ENCODE results near the gene UST.
"Not testable (repeated sequence)": the region's sequence is repeated elsewhere in the genome, so short reads cannot be mapped to it uniquely, and the experiment has no call there.

UST gene

DNA sequence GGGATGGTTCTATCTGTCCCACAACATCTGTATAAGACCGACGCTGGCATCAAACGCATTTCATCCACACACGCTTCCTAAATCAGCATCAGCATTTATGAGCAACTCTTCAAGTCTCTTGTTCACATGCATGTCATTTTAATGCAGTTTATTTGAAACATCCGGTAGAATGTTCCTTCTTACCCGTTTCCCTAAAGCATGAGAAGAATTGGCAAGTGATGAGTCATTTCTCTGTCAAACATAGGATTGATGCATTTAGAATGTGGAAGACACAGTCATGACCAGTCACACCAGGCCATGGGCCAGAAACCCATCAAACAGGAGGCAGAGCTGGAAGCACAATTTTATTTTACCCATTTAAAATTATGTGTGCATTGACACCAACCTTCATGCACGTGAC is 122.8 kb downstream of the UST start:
- TF ChIP-seq ARNT (IDR thresholded peaks at IDR 0.05): no peak
- no peak for TF ChIP-seq ELF4 (IDR thresholded peaks at IDR 0.05)
- no peak for TF ChIP-seq CTBP1 (IDR thresholded peaks at IDR 0.05; ENCODE audit: borderline replicate concordance)
- no peak for TF ChIP-seq FOXM1 (IDR thresholded peaks at IDR 0.05; ENCODE audit: borderline replicate concordance)
- no peak for TF ChIP-seq SP1 (IDR thresholded peaks at IDR 0.05)
- TF ChIP-seq ZNF384 (IDR thresholded peaks at IDR 0.05): no peak
- no peak for TF ChIP-seq NFRKB (IDR thresholded peaks at IDR 0.05)
- TF ChIP-seq, protein P1, sequence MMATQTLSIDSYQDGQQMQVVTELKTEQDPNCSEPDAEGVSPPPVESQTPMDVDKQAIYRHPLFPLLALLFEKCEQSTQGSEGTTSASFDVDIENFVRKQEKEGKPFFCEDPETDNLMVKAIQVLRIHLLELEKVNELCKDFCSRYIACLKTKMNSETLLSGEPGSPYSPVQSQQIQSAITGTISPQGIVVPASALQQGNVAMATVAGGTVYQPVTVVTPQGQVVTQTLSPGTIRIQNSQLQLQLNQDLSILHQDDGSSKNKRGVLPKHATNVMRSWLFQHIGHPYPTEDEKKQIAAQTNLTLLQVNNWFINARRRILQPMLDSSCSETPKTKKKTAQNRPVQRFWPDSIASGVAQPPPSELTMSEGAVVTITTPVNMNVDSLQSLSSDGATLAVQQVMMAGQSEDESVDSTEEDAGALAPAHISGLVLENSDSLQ (IDR thresholded peaks at IDR 0.05): no peak
- no peak for TF ChIP-seq HDGF (IDR thresholded peaks at IDR 0.05; ENCODE audit: borderline replicate concordance)
- TF ChIP-seq BHLHE40 (IDR thresholded peaks at IDR 0.05; ENCODE audit: borderline replicate concordance): no peak
- no peak for TF ChIP-seq FOXK2 (IDR thresholded peaks at IDR 0.05)
- TF ChIP-seq SUZ12 (IDR thresholded peaks at IDR 0.05): no peak
- POLR2A ChIA-PET: no interaction called here
- DNase-seq (ENCODE audit: extremely low spot score): no peak
- CTCF ChIA-PET: no interaction called here

DNA sequence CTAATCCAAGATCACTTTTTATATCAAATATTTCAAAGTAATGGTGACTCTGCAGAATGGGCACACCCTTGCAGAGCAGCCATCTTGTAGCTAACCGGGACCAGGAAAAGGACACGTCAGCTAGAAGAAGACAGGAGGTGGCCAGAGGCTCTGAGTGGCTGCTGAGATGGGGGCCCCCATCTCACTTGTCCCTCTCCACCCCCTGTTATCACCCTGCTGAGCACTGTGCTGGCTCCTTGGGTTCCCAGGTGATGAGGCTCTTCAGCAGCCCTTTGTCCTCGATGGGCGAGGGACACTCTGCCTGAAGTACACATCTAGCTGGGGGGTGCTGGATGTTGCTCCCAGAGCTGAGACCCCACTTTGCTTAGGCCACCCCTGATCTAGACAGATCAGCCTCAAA is 126.3 kb downstream of the UST start:
- DNase-seq (ENCODE audit: extremely low spot score): no peak
- TF ChIP-seq LEF1 (IDR thresholded peaks at IDR 0.05; ENCODE audit: borderline replicate concordance): no peak
- ChIA-PET CTCF (no interaction called here), POLR2A (no interaction called here)

DNA sequence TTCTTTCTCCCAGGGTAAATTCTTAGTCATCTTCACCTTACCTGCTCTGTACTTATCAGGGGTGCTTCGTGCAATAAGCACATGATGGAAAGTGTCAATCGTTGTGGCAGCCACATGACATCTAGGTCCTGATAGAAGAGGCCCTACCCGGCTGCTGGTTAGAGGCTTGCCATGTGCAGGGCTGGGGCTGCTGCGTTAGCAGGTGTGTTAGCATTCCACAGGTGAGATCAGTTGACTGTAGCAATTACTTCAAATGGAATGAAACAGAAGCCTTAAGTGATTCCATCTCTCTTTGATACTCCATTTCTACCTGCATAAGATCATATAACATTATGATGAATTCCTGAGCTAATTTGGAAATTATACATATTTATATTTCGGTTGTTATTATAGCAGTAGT is 127.0 kb downstream of the UST start:
- ChIA-PET POLR2A (no interaction called here), CTCF (no interaction called here)
- TF ChIP-seq CTBP1 (IDR thresholded peaks at IDR 0.05; ENCODE audit: borderline replicate concordance) (no peak), ARNT (IDR thresholded peaks at IDR 0.05) (no peak), FOXM1 (IDR thresholded peaks at IDR 0.05; ENCODE audit: borderline replicate concordance) (no peak), ELF4 (IDR thresholded peaks at IDR 0.05) (no peak), SP1 (IDR thresholded peaks at IDR 0.05) (no peak), SUZ12 (IDR thresholded peaks at IDR 0.05) (no peak), LEF1 (IDR thresholded peaks at IDR 0.05; ENCODE audit: borderline replicate concordance) (no peak), BHLHE40 (IDR thresholded peaks at IDR 0.05; ENCODE audit: borderline replicate concordance) (no peak), ZNF384 (IDR thresholded peaks at IDR 0.05) (no peak), FOXA1 (IDR thresholded peaks at IDR 0.05) (no peak), FOXK2 (IDR thresholded peaks at IDR 0.05) (no peak), HDGF (IDR thresholded peaks at IDR 0.05; ENCODE audit: borderline replicate concordance) (no peak), TARDBP (IDR thresholded peaks at IDR 0.05) (no peak), L3MBTL2 (conservative IDR thresholded peaks at IDR 0.05) (no peak), NFRKB (IDR thresholded peaks at IDR 0.05) (no peak)
- TF ChIP-seq, protein P1 (IDR thresholded peaks at IDR 0.05): no peak
- no peak for DNase-seq (ENCODE audit: extremely low spot score)

- DNase-seq (ENCODE audit: extremely low spot score): peak; percentile 59
- CTCF ChIA-PET: no interaction called here
These were observed 128.0 kb downstream of the UST start for GRCh38 chr6:148874698-148875293.

GRCh38 chr6:148878683-148879082 is 131.9 kb downstream of the UST start:
- TF ChIP-seq LEF1 (IDR thresholded peaks at IDR 0.05; ENCODE audit: borderline replicate concordance): no peak
- TF ChIP-seq FOXM1 (IDR thresholded peaks at IDR 0.05; ENCODE audit: borderline replicate concordance): no peak
- no peak for TF ChIP-seq FOXK2 (IDR thresholded peaks at IDR 0.05)
- no peak for TF ChIP-seq ELF4 (IDR thresholded peaks at IDR 0.05)
- no peak for TF ChIP-seq L3MBTL2 (conservative IDR thresholded peaks at IDR 0.05)
- no peak for TF ChIP-seq SUZ12 (IDR thresholded peaks at IDR 0.05)
- TF ChIP-seq FOXA1 (IDR thresholded peaks at IDR 0.05): no peak
- ChIA-PET CTCF (no interaction called here), POLR2A (no interaction called here)
- DNase-seq (ENCODE audit: extremely low spot score): no peak

More at GRCh38 chr6:148874698-148875293, 128.0 kb downstream of the UST start:
- POLR2A ChIA-PET: no interaction called here
- TF ChIP-seq, protein P1 (IDR thresholded peaks at IDR 0.05): peak; percentile 40; the same call in 1 of the 2 replicates
- TF ChIP-seq NFRKB (IDR thresholded peaks at IDR 0.05): no peak

GRCh38 chr6:148880742-148881141 is 133.9 kb downstream of the UST start:
- CTCF ChIA-PET; POLR2A ChIA-PET; DNase-seq (ENCODE audit: extremely low spot score): not testable (repeated sequence)

DNA sequence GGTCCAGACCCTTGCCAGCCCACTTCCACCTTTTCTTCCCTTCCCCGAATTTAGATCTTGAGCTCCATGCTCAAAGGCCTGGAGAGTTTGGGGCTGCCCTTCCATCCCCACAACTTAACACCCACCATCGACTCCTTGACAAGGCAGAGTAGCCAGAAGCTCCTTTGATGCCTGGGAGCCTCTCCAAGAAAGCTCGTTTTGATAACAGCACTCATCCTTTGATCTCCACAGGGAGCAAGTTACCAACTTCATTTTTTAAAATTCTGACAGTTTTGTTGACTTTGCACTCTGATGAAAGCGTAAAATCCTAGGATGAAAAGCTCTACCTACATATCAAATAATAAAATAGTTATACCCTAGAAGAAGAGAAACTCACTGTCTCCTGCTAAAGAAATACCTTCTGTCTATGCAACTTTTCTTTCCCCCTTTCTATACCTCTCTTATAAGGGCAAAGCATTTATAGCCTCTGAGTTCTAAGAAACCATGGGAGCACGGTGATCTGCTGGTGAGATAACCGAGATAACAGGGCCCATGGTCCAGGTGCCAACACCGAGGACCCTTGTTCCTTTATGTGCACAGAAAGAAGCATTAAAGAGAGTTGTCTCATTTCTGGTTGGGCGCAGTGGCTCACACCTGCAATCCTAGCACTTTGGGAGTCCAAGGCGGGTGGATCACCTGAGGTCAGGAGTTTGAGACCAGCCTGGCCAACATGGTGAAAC is 134.9 kb downstream of the UST start:
- TF ChIP-seq FOXA1 (IDR thresholded peaks at IDR 0.05) (no peak), CTBP1 (IDR thresholded peaks at IDR 0.05; ENCODE audit: borderline replicate concordance) (no peak), ZNF384 (IDR thresholded peaks at IDR 0.05) (no peak), TARDBP (IDR thresholded peaks at IDR 0.05) (no peak), SUZ12 (IDR thresholded peaks at IDR 0.05) (no peak), FOXK2 (IDR thresholded peaks at IDR 0.05) (no peak), LEF1 (IDR thresholded peaks at IDR 0.05; ENCODE audit: borderline replicate concordance) (no peak), ARNT (IDR thresholded peaks at IDR 0.05) (no peak), FOXM1 (IDR thresholded peaks at IDR 0.05; ENCODE audit: borderline replicate concordance) (no peak), HDGF (IDR thresholded peaks at IDR 0.05; ENCODE audit: borderline replicate concordance) (no peak)
- CTCF ChIA-PET: no interaction called here
- POLR2A ChIA-PET: no interaction called here
- DNase-seq (ENCODE audit: extremely low spot score): no peak
